Stimulated activated CD8-positive, alpha-beta memory T cell treated with anti-CD3 and anti-CD28 coated beads, Interleukin-2, amount 100 ng/mL, for 48 hours (primary cell): Measurements from ENCODE around the gene HOXA10.
A peak's percentile ranks its signal among the peaks of the same experiment; 100 is the strongest.

Experiments used
- DNase-seq, 2 donors: peaks; one replicate each; pipeline ENCODE4 v3.0.0-alpha.2; 2020; ENCODE audit warnings: low read depth in 2 of 2

HOXA10 gene

DNA sequence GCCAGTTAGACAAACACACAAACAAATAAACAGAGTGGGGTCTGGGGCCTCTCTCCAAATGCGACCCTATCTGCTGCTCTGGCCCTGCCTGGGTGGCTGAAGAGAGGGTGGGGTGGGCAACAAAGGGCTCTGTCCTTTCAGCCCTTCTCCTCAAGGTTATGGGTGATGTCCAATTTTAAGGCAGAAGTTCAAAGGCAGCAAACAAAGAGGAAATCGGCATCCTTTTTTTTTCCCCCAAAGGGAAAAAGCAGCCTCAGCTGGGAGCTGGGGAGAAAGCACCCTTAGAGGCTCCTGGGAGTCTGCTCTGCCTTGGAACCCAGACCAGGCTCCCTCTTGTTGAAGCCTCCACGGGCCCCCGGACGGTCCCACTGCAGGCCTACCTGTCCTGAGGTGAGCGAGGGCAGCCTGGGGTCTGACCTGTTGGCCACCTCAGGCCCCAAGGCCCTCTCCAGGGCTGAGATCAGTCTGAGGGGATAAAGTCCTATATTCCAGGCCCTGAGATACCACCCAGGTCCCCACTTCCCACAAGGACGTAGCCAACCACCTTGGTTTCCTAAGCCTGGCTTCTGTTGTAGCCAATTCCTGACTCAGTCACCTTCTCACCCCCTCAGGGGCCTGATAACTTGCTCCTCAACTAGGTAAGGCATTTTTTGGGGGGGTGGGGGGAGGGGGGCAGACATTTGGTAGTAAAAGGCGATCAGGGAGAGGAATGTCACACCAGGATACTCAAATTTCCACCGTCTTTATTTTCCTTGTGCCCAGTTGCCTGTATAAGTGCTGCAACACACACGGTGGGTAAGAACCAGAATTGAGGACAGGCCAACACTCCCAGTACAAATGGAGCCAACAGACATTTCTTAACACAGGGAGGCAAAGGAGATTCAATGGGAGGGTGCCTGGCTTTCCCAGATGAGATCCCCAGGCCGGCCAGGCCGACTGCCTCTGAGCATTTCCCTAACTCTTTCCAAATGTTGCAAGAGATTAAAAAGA, 6.6 kb upstream of the HOXA10 start:
- DNase-seq = no peak

DNA sequence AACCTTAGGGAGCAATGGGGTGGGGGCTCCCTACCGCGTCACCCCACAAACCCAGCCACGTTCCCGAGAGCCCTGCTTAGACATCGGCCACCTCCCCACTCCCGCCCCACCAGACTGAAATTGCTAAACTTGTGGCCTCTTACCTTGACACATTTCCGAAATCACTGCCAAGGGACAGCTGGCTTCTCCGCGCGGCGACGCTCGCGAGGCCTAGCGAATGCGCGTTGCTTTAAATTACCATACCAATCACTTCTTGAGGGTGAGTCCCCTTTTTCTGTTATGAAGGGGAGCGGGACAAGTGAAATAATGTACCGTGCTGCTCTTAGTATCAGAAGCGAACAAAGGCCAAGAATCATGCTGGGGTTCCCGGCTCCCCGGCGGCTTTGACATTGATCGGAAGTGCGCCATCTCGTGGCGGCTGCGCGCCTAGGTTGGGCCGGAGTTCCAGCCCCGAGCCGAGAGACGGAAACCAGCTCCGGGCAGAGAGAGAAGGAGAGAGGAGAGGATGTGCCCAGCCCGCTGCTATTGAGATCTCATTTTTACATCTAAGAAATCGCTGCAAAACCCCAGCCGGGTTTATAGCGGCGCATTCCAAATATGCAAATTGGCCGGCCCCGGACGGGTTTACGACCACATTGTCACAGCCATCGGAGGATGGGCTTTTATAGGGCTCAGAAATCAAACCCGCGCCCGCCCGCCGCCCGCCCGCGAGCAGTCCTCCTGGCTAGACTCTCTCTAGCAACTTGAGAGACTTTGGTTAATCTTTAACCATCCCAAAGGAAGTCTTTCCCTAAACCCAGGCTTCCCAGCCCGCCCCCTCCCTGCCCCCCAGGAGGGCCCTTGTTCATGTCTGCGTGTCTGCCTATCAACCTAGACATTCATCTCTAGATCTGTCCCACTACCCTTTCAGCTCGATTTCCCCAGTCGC, 5.6 kb upstream of the HOXA10 start:
- peak in 1 of 2 donors; percentile 54 for DNase-seq

DNA sequence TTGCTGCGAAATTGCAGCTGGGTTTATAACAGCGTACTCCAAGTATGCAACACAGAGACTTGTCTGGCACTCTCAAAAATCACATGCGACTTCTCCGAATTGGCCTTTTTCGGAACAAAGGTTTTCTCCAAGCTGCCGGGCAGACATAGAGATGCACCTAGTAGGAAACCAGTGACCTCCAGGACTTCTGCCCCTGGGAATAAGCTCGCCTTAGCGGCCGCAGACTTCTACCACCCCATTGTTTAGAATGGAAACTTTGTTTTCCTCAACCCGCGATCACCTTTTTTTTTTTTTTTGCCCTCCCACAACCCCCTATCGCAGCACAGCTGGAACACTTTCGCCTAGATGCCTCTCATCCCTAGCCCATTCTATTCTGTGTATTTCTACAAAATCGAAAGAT, 4.9 kb upstream of the HOXA10 start:
- DNase-seq = no peak

DNA sequence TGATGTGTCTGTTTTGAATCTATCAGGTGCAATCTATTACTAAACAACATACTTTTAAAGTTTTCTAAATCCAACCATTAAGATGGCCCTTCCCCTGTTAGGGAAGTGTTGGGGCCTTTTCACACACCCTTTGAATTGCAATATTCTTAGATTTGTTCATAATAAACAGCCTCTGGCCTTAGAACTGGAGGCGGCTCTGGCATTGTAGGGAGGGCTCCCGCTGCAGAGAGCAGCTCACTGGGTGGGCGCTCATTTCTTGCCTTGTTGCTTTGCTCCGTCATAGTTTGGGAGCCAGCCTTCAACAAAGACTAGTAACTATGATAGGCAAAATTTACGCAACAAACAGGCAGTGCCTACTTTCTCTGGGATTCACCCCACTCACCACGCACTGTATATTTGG, 4.2 kb upstream of the HOXA10 start:
- no peak for DNase-seq

DNA sequence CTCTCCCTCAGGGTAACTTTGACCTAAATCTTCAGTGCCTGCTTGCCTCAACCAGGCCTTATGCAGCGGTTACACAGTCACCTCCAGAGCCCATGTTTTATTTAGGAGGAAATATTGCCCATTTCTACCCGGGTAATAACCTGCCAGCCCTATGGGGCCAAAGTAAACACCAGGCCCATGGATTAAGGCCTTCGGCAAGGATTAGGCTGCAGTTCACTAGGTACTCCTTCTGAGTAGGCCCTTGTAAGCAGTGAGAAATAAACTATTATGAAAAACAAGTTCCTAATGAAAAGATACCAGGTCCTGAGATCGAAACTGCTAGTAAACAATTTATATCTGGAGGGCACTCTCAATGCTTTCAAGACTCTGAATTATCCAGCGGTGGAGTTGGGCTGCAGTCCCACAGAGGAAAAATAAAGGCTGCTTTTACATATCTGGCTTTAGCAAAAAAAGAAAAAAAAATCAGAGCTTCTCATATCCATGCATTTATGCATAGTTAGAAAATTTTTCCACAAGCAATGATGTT, 3.7 kb upstream of the HOXA10 start:
- DNase-seq = no peak

DNA sequence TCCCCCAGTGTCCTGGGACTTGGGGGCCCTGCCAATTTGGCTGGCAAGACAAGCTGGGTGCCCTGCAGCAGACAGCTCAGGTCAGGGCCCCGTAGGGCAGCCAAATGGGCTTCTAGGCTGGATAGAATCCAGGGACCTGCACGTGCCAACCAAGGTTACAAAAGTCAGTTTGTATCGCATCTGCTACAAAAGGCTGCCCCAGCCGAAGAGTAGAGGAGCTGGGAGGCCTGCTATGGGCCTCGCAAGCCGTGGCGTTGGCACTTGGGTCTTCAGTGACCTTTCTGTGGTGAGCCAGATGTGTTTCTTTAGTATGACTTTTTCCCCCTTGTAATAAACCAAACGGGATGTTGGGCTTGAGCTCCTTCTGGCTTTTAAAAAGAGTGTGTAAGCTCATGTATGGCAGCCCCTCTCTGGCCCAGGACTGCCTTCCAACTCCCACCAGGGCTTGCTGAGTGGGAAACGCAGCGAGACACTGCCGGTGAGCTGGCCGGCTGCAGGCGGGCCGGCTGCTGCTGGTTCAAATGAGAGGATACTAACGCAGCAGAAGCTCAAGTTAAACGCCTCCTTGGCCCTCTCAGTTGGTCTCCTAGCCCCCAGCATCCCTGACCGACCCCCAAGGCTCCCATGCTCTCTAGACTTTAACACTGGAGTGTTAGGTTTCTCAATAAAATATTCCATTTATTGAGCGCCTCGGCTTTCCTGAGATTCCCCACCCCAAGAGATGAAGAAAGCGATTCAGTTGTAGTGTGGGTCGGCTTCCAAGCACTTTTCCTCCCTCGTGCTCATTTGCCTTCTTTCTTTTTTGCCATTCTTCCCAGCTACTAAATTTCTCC, 3.1 kb upstream of the HOXA10 start:
- no peak for DNase-seq

DNA sequence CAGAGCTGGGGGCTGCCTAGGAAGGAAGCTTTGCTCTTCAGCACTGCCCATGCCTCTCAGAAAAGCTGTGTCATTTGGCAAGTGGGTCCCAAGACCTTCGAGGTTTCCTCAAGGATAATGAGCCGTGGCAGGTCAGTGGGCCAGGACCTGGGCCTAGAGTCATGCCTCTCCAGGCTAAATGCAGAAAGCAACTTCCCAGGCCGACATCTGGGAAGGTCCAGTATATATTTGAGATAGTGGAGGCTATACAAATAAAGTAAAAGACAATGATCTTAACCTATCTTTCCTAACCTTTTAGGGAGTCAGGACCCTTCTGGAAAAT, 2.4 kb upstream of the HOXA10 start:
- DNase-seq = no peak

DNA sequence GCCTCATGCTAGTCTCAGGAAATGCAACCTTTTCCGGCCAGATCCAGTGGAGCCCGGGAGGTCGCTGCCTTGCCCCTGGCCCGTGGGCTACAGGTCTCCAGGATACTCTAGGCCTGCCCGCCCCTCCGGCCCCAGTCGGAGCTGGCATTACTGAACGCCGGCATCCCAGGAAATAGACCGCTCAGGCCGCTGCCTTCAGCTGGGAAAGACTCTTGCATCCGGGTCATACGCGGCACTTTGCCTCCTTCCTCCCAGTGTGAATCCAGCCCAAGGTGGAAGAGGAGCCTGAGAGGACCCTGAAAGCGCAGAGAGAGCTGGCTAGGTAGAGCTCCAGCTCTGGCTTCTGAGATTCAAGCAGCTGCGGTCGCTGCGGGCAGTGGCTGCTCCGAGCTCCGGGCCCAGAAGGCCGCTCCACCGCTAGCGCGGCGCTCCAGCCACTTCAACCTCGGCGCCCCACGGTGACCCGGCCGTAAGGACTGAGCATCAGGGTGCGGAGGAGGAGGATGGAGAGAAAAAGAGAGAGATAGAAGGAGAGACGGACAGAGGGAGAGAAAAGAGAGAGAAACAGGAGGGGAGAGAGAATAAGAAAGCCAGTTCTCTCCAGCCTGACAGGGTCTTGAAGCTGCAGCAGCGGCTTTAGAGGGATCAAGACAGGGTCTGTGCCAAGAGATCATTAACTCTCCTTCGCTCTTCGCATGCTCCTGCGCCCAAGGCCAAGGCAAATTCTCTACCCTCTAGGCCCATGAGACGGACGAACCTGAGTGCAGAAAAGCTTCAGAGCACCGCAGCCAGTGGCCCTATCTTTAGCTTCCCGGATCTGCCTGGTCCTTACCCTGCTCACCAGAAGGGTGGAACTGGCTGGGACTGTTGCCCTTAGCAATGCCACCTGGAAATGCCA, 1.8 kb upstream of the HOXA10 start:
- DNase-seq = no peak

DNA sequence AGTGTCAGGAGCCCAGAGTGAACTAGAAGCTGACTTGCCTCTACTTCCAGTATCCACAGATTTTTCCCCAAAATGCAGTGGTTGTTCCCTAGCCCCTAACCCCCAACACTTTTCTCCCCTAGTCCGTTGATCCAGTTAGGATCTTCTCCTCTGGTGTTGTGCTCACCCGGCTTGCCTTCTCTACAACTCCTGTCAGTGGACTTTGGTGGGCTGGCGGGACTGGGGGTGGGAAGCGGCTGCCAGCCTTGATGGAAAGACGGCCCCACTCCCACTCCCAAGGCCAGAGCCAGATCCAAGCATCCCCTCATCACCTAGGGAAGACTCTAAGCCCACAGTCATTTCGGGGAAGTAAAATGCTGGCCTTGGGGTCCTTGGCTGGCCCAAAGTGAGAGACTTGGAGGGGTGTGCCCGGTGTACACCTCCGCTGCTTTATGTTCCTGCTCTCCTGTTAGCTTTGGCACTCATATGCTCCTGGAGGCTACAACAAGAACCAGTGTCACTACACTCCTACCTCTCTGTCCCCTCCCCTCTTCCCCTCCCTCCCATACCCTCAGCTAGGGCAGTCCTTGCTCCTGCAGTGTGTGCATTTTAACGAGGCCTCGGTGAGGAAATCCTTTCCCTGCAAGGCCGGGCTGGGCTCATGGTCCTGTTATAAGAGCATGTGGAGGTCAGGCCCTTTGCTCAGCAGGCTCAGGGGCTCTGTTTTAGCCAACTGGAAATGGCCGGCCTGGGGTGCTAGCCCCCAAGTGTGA, 930 bp upstream of the HOXA10 start:
- no peak for DNase-seq

DNA sequence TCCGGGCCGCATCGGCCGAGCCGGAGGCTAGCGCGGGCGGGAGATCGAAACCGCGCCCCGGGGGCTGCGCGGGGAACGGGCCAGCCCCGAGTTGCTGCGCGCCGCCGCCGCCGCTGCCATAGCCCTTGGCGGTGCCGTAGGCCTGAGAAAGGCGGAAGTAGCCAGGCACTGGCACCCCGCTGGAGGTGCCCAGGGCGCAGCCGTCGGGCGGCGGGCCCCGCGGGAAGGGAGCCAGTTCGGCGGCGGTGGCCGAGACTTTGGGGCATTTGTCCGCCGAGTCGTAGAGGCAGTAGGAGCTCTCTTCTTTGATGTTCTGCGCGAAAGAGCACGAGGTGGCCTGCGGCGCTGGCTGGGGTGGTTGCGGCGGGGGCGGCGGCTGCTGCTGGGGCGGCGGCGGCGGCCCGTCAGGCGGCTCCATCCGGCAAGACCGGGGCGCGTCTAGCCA, 587 bp downstream of the HOXA10 start:
- DNase-seq = no peak

DNA sequence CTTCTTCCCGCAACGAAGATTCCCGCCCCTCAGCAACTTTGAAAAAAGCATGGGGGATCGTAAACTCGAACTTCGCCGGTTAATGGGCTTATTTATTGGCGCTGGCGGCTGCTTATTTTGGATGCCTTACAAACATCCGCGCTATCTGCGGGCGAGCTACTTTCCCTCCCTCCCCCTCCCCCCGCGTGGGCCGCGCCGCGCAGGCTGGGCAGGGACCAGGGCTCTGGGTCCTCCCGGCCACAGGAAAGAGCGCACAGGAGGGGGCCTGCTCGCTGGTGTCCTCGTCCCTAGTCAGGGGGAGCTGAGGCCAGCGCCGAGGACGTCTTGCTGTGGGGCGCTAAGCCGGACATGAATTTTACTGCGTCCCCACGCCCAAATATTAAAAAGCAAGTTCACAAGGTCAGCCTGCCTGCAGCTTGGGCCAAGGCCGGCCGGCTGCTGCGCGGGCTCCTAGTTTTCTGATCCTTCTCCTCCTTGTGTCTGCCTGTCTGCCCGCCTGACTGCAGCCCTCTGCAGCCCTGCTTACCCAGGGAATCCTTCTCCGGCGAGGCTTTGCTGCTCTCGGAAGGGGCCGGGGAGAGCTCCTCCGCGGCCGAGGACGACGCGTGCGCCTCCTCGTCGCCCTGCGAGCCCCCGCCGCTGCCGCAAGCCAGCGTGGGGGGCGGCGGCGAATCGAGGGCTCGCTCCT, 1.2 kb downstream of the HOXA10 start:
- no peak for DNase-seq

DNA sequence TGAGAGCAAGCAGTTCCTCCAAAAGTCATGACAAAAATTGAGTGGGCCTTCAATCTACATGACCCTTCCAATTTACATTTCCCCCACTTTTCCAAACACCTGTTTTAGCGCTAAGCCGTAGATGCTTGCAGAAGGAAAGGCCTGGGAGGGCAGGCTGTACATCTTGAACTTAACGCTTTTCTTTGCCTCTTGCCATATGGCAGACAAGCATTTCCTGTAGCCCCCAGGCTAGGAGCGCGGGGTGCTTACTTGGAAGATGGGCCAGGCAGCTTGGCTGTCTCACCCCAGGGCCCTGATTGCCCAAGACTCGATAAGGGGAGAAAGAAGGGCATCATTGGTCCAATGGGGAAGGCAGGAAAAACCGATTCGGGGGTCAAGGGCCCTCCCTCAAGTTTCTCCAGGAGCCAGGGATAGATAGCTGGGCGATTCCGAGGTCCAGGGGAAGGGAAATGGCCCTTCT, 1.8 kb downstream of the HOXA10 start:
- DNase-seq = no peak

DNA sequence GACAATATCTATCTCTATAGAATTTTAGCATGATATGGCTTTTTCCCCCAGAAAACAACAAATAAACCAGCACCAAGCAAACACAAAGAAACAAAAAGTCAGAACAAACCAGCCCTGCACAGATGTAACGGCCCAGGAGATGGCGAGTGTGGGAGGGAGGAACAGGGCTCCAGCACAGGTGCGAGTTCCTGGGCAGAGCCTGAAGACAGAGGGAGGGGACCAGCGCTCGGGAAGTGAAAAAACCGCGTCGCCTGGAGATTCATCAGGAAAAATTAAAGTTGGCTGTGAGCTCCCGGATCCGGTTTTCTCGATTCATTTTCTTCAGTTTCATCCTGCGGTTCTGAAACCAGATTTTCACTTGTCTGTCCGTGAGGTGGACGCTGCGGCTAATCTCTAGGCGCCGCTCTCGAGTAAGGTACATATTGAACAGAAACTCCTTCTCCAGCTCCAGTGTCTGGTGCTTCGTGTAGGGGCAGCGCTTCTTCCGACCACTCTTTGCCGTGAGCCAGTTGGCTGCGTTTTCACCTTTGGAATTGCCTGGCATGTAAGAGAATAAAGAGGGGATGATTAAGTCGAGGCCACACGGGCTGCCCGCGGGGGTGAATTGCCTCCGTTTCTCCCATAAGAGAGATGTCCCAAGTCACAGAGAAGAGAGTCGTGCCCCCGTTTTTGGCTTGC, 2.3 kb downstream of the HOXA10 start:
- no peak for DNase-seq

DNA sequence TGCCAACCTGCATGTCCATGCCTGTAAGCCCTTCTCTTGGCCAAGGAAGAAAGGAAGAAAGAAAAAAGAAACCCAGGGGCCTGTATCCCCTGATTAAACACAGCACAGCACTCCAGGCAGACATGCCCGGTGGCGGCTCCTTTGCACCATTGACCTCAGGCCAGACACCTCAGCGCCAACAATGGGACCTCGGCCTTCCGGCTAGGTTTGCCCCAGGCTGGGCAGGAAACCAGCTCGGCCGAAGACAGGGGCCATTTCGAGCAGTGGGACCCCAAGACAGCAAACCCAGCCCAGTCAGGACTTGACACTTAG, 2.8 kb downstream of the HOXA10 start:
- no peak for DNase-seq

DNA sequence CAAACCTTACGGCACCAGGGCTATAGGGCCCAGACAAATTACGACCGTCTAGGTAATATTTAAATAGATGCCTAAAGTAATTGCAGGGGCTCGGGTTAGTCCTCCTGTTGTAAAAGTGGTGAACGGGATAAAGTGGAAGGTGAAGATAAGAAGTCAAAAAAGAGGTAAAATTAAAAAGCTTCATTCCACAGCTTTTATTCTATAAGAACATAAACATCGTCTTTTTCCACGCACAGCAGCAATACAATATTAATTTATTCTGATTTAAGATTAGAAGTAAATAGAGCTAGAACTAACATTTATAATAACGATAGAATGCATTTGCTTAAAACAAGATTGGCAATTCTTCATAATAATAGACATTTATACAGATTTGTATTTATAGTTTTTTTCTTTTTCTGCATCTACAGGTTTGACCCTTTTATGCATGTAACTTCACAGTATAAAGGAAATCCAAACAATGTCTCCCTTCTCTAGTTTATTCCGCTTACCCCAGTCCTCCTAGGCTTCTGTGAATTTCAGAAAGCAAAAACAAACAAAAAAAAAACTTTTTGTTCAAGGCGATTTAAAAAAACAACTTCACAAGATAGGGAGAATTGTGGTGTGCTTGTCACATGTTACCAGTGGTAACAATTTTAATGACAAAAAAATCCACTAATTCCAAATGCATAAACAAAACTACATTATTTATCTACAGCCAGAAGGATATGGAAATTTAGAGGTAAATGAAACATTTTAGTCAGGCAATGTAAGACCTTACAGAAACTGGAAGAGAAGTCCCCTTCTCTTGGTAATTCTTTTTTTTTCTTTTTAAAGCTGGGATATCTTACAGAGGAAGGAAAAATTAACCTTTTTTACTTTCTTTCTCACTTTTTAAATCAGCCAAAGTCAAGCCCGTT, 3.4 kb downstream of the HOXA10 start:
- no peak for DNase-seq

DNA sequence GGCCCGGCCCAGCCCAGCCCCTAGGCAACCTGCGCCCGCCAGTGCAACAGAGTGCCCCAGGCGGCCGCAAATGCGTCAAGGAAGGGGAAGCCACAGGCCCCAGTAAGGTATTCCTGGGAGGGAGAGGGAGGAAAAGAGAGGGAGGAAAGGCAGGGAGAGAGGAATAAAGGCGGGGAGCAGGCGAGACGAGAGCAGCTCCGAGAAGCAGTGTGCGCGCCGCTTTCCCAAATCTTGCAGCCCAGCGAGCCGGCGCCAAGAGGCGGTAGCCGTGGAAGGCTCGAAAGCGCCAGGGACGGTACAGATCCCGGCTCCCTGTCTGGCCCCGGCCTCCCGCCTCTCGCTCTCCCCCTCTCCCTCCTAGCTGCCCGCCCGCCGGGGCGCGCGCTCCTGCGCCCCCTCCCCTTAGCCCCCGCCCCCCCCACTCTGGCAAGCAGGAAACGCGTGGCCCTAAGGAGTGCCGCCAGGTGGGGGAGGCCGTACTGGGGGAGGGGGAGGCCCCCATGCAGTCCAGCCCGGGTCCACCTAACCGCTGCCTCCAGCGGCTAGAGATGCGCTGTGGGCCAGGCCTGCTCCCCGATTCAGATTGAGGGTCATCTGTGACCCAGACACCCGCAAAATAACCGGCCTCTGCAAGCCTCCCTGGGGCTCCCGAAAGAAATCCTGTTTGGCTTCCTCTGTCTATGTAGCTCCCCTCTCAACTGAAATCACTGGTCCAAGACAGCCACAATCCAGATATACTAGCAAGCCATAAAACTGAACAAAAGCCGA, 4.3 kb downstream of the HOXA10 start:
- DNase-seq = no peak
